ENCODE results near the gene KMT2D. TPM values are rescaled to one million over a fixed set of nuclear protein-coding genes. Genes with fewer than 3 reads are reported as not detected.

KMT2D gene
- total RNA-seq, 2 donors from 2014 or later: 118 to 123 TPM

DNA sequence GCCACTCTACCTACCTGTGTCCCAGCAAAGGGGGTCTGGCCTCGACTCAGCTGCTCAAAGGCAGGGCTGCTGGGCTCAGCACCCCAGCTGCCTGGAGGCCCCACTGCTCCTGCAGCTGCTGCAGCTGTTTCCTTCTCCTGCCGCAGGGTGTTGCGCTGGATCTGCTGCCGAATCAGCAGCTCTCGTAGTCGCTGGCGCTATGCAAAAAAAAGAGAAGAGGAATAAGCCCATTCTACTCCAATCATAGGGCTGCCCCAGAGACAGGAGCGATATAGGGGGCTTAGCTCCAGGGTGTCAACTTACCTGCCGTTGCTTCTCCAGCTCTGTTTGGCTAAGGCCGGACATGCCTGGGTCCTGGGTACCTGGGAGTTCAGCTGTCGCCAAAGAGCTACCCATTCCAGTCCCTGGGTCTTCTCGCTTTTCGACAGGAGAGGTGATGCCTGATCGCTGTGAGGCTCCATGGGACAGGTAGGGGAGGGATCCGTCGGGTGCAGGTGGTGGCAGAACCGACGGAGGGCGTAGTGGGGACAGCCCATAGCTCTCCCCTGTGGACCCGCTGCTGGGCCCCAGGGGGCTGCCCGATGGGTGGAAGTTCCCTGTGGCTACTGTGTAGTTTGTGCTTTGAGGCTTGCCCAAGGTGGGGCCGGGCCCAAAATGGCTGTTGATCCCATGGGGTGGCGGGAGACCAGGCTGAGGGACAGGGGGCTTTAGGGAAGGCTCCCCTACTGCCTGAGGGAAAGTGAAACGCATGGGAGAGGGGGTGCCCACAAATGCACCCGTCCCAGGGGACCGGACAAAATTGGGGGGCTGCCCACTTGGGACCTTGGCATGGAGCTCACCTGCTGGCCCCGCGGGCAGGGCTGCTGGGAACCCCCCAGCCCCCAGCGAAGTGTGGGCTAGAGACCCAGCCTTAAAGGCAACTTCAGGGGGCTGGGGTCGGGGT lies 20.9 kb downstream of the KMT2D start:
- TF ChIP-seq, protein P1, sequence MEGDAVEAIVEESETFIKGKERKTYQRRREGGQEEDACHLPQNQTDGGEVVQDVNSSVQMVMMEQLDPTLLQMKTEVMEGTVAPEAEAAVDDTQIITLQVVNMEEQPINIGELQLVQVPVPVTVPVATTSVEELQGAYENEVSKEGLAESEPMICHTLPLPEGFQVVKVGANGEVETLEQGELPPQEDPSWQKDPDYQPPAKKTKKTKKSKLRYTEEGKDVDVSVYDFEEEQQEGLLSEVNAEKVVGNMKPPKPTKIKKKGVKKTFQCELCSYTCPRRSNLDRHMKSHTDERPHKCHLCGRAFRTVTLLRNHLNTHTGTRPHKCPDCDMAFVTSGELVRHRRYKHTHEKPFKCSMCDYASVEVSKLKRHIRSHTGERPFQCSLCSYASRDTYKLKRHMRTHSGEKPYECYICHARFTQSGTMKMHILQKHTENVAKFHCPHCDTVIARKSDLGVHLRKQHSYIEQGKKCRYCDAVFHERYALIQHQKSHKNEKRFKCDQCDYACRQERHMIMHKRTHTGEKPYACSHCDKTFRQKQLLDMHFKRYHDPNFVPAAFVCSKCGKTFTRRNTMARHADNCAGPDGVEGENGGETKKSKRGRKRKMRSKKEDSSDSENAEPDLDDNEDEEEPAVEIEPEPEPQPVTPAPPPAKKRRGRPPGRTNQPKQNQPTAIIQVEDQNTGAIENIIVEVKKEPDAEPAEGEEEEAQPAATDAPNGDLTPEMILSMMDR (conservative IDR thresholded peaks at IDR 0.05): no peak
- Mint-ChIP-seq H3K27me3 (ENCODE audit: insufficient read depth) (no peaks in the 10 kb centered on the region), H3K9me3 (no peaks in the 10 kb centered on the region), H3K36me3 (ENCODE audit: low read depth) (peaks cover 89% of the 10 kb centered on the region), H3K27ac (no peak overlapping the region), H3K4me3 (no peak overlapping the region), H3K4me1 (no peaks in the 10 kb centered on the region)
- no peak overlapping the region for H3K27ac ChIP-seq (ENCODE audit: low read depth, low read length)
- WGBS, 2 experiments (ENCODE audit: insufficient coverage in 1 of 2, insufficient read length in 1 of 2): 91 to 94% methylated on average over 16 to 30 of the region's 30 CpGs
- H3K4me1 ChIP-seq (ENCODE audit: control insufficient read depth, insufficient read depth, low read length): no peaks in the 10 kb centered on the region
- H3K27me3 ChIP-seq (ENCODE audit: control insufficient read depth, insufficient read depth, low read length, poor library complexity, severe bottlenecking): no peaks in the 10 kb centered on the region
- no peaks in the 10 kb centered on the region for H3K9me3 ChIP-seq (ENCODE audit: control insufficient read depth, low read length)
- DNase-seq: no peak
- H3K9ac ChIP-seq (ENCODE audit: extremely low read depth, low read length, poor library complexity, severe bottlenecking): no peak overlapping the region
- no peak overlapping the region for H3K4me3 ChIP-seq (ENCODE audit: low read length)
- peaks cover 85% of the 10 kb centered on the region for H3K36me3 ChIP-seq (ENCODE audit: control insufficient read depth, insufficient read depth, low read length)

DNA sequence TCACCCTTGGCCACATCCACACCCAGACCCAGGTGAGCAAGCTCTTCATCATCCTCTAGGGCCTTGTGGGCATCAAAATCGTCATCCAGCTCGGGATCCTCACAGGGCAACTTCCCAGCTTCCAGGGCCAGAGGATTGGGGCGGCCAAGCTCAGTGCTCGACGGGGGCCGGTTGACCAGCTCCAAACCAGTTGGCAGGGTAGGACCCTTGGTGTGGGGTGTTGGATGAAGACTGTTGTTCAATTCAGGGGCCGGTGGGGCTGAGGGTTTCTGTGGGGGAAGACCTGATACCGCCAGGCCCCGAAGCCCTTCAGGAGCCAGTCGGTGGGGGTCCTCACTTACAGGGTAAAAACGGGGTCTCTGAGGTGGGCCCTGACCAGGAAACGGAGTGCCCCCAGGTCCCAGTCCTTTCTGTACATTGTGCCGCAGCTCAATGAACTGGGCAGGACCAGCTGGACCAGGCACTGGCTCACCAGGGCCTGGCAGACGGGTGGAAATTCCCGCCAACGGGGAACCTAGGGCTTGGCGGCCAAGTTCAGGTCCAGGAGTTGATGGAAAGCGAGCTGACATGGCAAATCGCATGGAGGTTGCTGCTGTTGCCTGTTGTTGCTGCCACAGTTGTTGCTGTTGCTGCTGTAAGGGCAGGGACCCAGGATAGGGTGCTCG lies 22.2 kb downstream of the KMT2D start:
- no peak overlapping the region for H3K9ac ChIP-seq (ENCODE audit: extremely low read depth, low read length, poor library complexity, severe bottlenecking)
- H3K4me3 ChIP-seq (ENCODE audit: low read length): no peak overlapping the region
- H3K9me3 ChIP-seq (ENCODE audit: control insufficient read depth, low read length): no peaks in the 10 kb centered on the region
- no peaks in the 10 kb centered on the region for H3K27me3 Mint-ChIP-seq (ENCODE audit: insufficient read depth)
- WGBS, 2 experiments (ENCODE audit: insufficient coverage in 1 of 2, insufficient read length in 1 of 2): 93 to 94% methylated on average over 17 to 20 of the region's 20 CpGs
- no peaks in the 10 kb centered on the region for H3K9me3 Mint-ChIP-seq
- H3K36me3 Mint-ChIP-seq (ENCODE audit: low read depth): peaks cover 88% of the 10 kb centered on the region
- peaks cover 87% of the 10 kb centered on the region for H3K36me3 ChIP-seq (ENCODE audit: control insufficient read depth, insufficient read depth, low read length)
- no peak overlapping the region for H3K4me3 Mint-ChIP-seq
- H3K4me1 Mint-ChIP-seq: no peaks in the 10 kb centered on the region
- no peak overlapping the region for H3K27ac ChIP-seq (ENCODE audit: low read depth, low read length)
- H3K27ac Mint-ChIP-seq: no peak overlapping the region
- no peaks in the 10 kb centered on the region for H3K4me1 ChIP-seq (ENCODE audit: control insufficient read depth, insufficient read depth, low read length)
- H3K27me3 ChIP-seq (ENCODE audit: control insufficient read depth, insufficient read depth, low read length, poor library complexity, severe bottlenecking): no peaks in the 10 kb centered on the region
- DNase-seq: no peak
- TF ChIP-seq, protein P1 (conservative IDR thresholded peaks at IDR 0.05): no peak

DNA sequence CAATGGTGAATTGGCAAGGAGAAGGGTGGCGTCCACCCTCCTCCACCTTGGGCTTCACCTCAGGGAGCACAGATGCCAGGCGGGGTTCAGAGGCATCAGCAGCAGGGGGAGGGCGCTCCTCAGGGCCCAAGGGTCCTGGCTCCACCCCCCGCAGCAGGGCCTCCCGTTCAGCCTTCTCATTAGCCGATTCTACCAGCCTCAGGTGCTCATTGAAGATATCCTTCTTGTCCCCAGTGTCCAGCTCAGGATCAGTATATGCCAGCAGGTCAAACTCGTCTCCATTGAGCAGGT lies 22.7 kb downstream of the KMT2D start:
- Mint-ChIP-seq H3K9me3 (no peaks in the 10 kb centered on the region), H3K27me3 (ENCODE audit: insufficient read depth) (no peaks in the 10 kb centered on the region), H3K27ac (no peak overlapping the region), H3K4me3 (no peak overlapping the region), H3K4me1 (no peaks in the 10 kb centered on the region), H3K36me3 (ENCODE audit: low read depth) (peaks cover 86% of the 10 kb centered on the region)
- TF ChIP-seq, protein P1 (conservative IDR thresholded peaks at IDR 0.05): no peak
- Histone ChIP-seq H3K27me3 (ENCODE audit: control insufficient read depth, insufficient read depth, low read length, poor library complexity, severe bottlenecking) (no peaks in the 10 kb centered on the region), H3K36me3 (ENCODE audit: control insufficient read depth, insufficient read depth, low read length) (peaks cover 83% of the 10 kb centered on the region), H3K4me1 (ENCODE audit: control insufficient read depth, insufficient read depth, low read length) (no peaks in the 10 kb centered on the region), H3K9me3 (ENCODE audit: control insufficient read depth, low read length) (no peaks in the 10 kb centered on the region), H3K27ac (ENCODE audit: low read depth, low read length) (no peak overlapping the region), H3K9ac (ENCODE audit: extremely low read depth, low read length, poor library complexity, severe bottlenecking) (no peak overlapping the region), H3K4me3 (ENCODE audit: low read length) (no peak overlapping the region)
- no peak for DNase-seq
- WGBS, 2 experiments (ENCODE audit: insufficient coverage in 1 of 2, insufficient read length in 1 of 2): 93 to 98% methylated on average over 7 of the region's 7 CpGs
